SK-N-DZ (cell line): ENCODE results near the gene RBM22. TPM values are rescaled to one million over a fixed set of nuclear protein-coding genes. Genes with fewer than 3 reads are reported as not detected.
"Not testable (repeated sequence)": the region's sequence is repeated elsewhere in the genome, so short reads cannot be mapped to it uniquely, and the experiment has no call there.

Experiments
- DNase-seq: peaks from one replicate; pipeline ENCODE4 v3.0.0-alpha.2; 2015; ENCODE audit warnings: low spot score
- polyA plus RNA-seq, 2 experiments: library from polyadenylated mRNA; depleted of rRNA; stranded (reverse); fragments of >200 nt; gene quantifications; 2 replicates each; pipeline ENCODE4 v1.2.3, GENCODE V29; 2014

Gene RBM22
- 61.7 and 65.1 TPM in 2 replicates for polyA plus RNA-seq (2014; cell fraction: cytosol; rRNA removed)
- polyA plus RNA-seq (2014; cell fraction: nucleus; rRNA removed) = 49.1 and 63.4 TPM in 2 replicates

- DNase-seq = peak; percentile 91
Observed at GRCh38 chr5:150700594-150701377, at the start of gene RBM22. RBM22 (minus strand) TSS chr5:150701062; CDS start chr5:150700985, 77 bp downstream.

GRCh38 chr5:150750469-150750868 lies 49.6 kb upstream of the RBM22 start:
- no peak for DNase-seq

- not testable (repeated sequence) for DNase-seq
Observed at GRCh38 chr5:150743142-150743488, 42.3 kb upstream of the RBM22 start.

- DNase-seq = not testable (repeated sequence)
Observed at GRCh38 chr5:150742455-150743141, 41.7 kb upstream of the RBM22 start.

GRCh38 chr5:150740992-150741391 lies 40.1 kb upstream of the RBM22 start:
- DNase-seq = no peak

- no peak for DNase-seq
Observed at GRCh38 chr5:150738862-150739261, 38.0 kb upstream of the RBM22 start.

- DNase-seq = no peak
Observed at GRCh38 chr5:150734579-150735384, 33.9 kb upstream of the RBM22 start.

- DNase-seq = no peak
Observed at GRCh38 chr5:150731669-150732242, 30.9 kb upstream of the RBM22 start.

GRCh38 chr5:150729859-150730258 lies 29.0 kb upstream of the RBM22 start:
- no peak for DNase-seq

GRCh38 chr5:150723845-150724244 lies 23.0 kb upstream of the RBM22 start:
- DNase-seq = no peak

GRCh38 chr5:150710165-150710564 lies 9.3 kb upstream of the RBM22 start:
- DNase-seq = no peak

- no peak for DNase-seq
Observed at GRCh38 chr5:150706776-150707390, 6.0 kb upstream of the RBM22 start.

GRCh38 chr5:150703762-150704161 lies 2.9 kb upstream of the RBM22 start:
- DNase-seq = no peak

- DNase-seq = no peak
Observed at GRCh38 chr5:150700246-150700593, 642 bp downstream of the RBM22 start.

- DNase-seq = no peak
Observed at GRCh38 chr5:150694612-150695011, 6.2 kb downstream of the RBM22 start.

- DNase-seq = no peak
Observed at GRCh38 chr5:150692276-150692675, 8.6 kb downstream of the RBM22 start.

- DNase-seq = no peak
Observed at GRCh38 chr5:150690760-150691159, 10.1 kb downstream of the RBM22 start.

- no peak for DNase-seq
Observed at GRCh38 chr5:150689120-150689519, 11.7 kb downstream of the RBM22 start.

GRCh38 chr5:150676578-150676977 lies 24.3 kb downstream of the RBM22 start:
- DNase-seq = no peak

GRCh38 chr5:150675069-150675468 lies 25.8 kb downstream of the RBM22 start:
- DNase-seq = no peak

- no peak for DNase-seq
Observed at GRCh38 chr5:150674341-150674821, 26.5 kb downstream of the RBM22 start.
